K562 (cell line): ENCODE results near the gene PTPRM. TPM values are rescaled to one million over a fixed set of nuclear protein-coding genes. Genes with fewer than 3 reads are reported as not detected.

Experiments
- ATAC-seq: fragments of 200-7000 bp; cut with Tn5 transposase; 3 replicates; pipeline ENCODE4 v1.9.1; 2020; ENCODE audit warnings: moderate library complexity
- BruUV-seq: library from RNA; stranded (reverse); fragments of 400-500 nt; replicated peaks from 2 replicates; lab custom pipeline; 2021; lab: Mats Ljungman, UMichigan
- CTCF ChIA-PET: fragments of 300-600 bp; formaldehyde crosslinking; extraction: SDS; loops from one replicate; lab custom pipeline; 2021; ENCODE audit warnings: low intra/inter-chr PET ratio; lab: Yijun Ruan, JAX
- POLR2A ChIA-PET: fragments of 300-600, 350-650 bp; sonication (Branson Sonifier 250); formaldehyde crosslinking; extraction: SDS; loops from one replicate; lab custom pipeline; 2021; ENCODE audit warnings: antibody characterized with exemption, inconsistent platforms; lab: Yijun Ruan, JAX
- DNase-seq, 4 experiments: peaks; one replicate each; pipeline versions ENCODE4 v3.0.0 to v3.0.0-alpha.2; 2011 to 2018; ENCODE audit warnings: low spot score in 3 of 4, mixed read lengths in 3 of 4; ENCODE audit errors: extremely low read depth in 1 of 4
- FAIRE-seq: peaks from 2 replicates; lab custom pipeline; 2011; peaks lifted over from hg19 to GRCh38; lab: Jason Lieb, UNC
- H2AFZ ChIP-seq: 2 replicates; pipeline ENCODE4 v1.6.0; 2011; ENCODE audit warnings: low read depth, low read length, control low read depth, inconsistent platforms
- H3K27ac ChIP-seq: fragments of 200-600 bp; 3 replicates; pipeline ENCODE4 v1.8.0; 2011; ENCODE audit warnings: low read depth, mild to moderate bottlenecking, control low read depth, inconsistent platforms, low read length, moderate library complexity, mixed read lengths; ENCODE audit errors: extremely low read depth
- H3K27me3 ChIP-seq, 2 experiments: fragments of 300-600 bp in 1 of 2; 2 replicates in 1 of 2; 3 replicates in 1 of 2; pipeline versions ENCODE4 v1.6.0 to v1.8.0; 2011; ENCODE audit warnings: inconsistent platforms in 2 of 2, low read length in 2 of 2, mild to moderate bottlenecking in 1 of 2, mixed read lengths in 1 of 2, moderate library complexity in 1 of 2; ENCODE audit not compliant: control insufficient read depth in 2 of 2, insufficient read depth in 2 of 2
- H3K36me3 ChIP-seq: fragments of 300-600 bp; 3 replicates; pipeline ENCODE4 v1.8.0; 2011; ENCODE audit warnings: mild to moderate bottlenecking, low read length, inconsistent platforms; ENCODE audit not compliant: control insufficient read depth, insufficient read depth
- H3K4me1 ChIP-seq, 2 experiments: fragments of 200-600 bp in 1 of 2; replicated peaks in 1 of 2; 2 replicates in 1 of 2; 3 replicates in 1 of 2; pipeline versions ENCODE4 v1.5.1 to v1.8.0; 2011; ENCODE audit warnings: inconsistent platforms in 2 of 2, low read length in 2 of 2, mild to moderate bottlenecking in 1 of 2, mixed read lengths in 1 of 2, moderate library complexity in 1 of 2; ENCODE audit not compliant: control insufficient read depth in 2 of 2, insufficient read depth in 2 of 2
- H3K4me2 ChIP-seq: 2 replicates; pipeline ENCODE4 v1.6.1; 2011; ENCODE audit warnings: low read length, control low read depth, inconsistent platforms, mixed read lengths; ENCODE audit not compliant: insufficient read depth
- H3K4me3 ChIP-seq: fragments of 200-600 bp; sonication (generic), shearing (Covaris generic); 2 replicates; pipeline ENCODE4 v1.5.1; 2016; ENCODE audit warnings: control low read depth, inconsistent platforms
- H3K79me2 ChIP-seq: fragments of 200-600 bp; 3 replicates; pipeline ENCODE4 v1.8.0; 2011; ENCODE audit warnings: low read length, inconsistent platforms; ENCODE audit not compliant: control insufficient read depth, insufficient read depth
- H3K9ac ChIP-seq, 2 experiments: 2 replicates each; pipeline versions ENCODE4 v1.6.0 to v1.6.1; 2011; ENCODE audit warnings: low read depth in 2 of 2, low read length in 2 of 2, control low read depth in 1 of 2, inconsistent platforms in 1 of 2, mild to moderate bottlenecking in 1 of 2, mixed read lengths in 1 of 2; ENCODE audit not compliant: insufficient read depth in 1 of 2
- H3K9me1 ChIP-seq: one replicate; pipeline ENCODE4 v1.6.0; 2011; ENCODE audit warnings: inconsistent platforms, mild to moderate bottlenecking, low read length, moderate library complexity; ENCODE audit not compliant: control insufficient read depth, insufficient read depth
- H3K9me3 ChIP-seq: replicated peaks from 2 replicates; pipeline ENCODE4 v1.5.1; 2011; ENCODE audit warnings: low read depth, low read length, inconsistent platforms; ENCODE audit not compliant: control insufficient read depth, insufficient read depth
- H4K20me1 ChIP-seq: replicated peaks from 2 replicates; pipeline ENCODE4 v1.6.1; 2011; ENCODE audit warnings: low read length, inconsistent platforms, mixed read lengths; ENCODE audit not compliant: control insufficient read depth, insufficient read depth
- ATF3 ChIP-seq, 2 experiments: fragments of 450-650 bp in 1 of 2; sonication (generic) in 1 of 2; formaldehyde crosslinking in 1 of 2; IDR thresholded peaks in 1 of 2; conservative IDR thresholded peaks in 1 of 2; 2 replicates each; pipeline versions ENCODE4 v1.6.1 to v1.8.1; 2016 to 2023; ENCODE audit warnings: mild to moderate bottlenecking in 2 of 2, moderate library complexity in 2 of 2, inconsistent platforms in 1 of 2, missing genetic modification reagents in 1 of 2
- EHMT2 ChIP-seq: fragments of 450-650 bp; IDR thresholded peaks from 2 replicates; pipeline ENCODE4 v1.6.1; 2018; ENCODE audit warnings: antibody characterized with exemption
- ELF2 ChIP-seq: fragments of 250-450 bp; sonication (Bioruptor Pico); IDR thresholded peaks from 2 replicates; pipeline ENCODE4 v1.5.0; 2021; ENCODE audit warnings: mild to moderate bottlenecking
- HNRNPK ChIP-seq: fragments of 200-400 bp; formaldehyde crosslinking; IDR thresholded peaks from one replicate; pipeline ENCODE4 v1.6.1; 2018; ENCODE audit warnings: mild to moderate bottlenecking, low read depth, low read length; ENCODE audit not compliant: poor library complexity, severe bottlenecking
- IRF2 ChIP-seq: sonication (generic); formaldehyde crosslinking; IDR thresholded peaks from 2 replicates; pipeline ENCODE4 v1.8.1; 2022; ENCODE audit warnings: mild to moderate bottlenecking, missing genetic modification reagents
- MECOM ChIP-seq: fragments of 250-450 bp; sonication (Bioruptor Pico); IDR thresholded peaks from 2 replicates; pipeline ENCODE4 v1.8.0; 2022; ENCODE audit warnings: inconsistent platforms
- SIX5 ChIP-seq, 2 experiments: IDR thresholded peaks; 2 replicates each; pipeline ENCODE4 v1.6.1; 2011; ENCODE audit warnings: low read length in 2 of 2, borderline replicate concordance in 1 of 2, low read depth in 1 of 2, mild to moderate bottlenecking in 1 of 2, moderate library complexity in 1 of 2; ENCODE audit not compliant: insufficient read depth in 1 of 2
- SOX6 ChIP-seq: fragments of 450-650 bp; IDR thresholded peaks from 2 replicates; pipeline ENCODE4 v1.6.1; 2014; ENCODE audit warnings: mild to moderate bottlenecking
- TAF7 ChIP-seq: fragments of 450-650 bp; IDR thresholded peaks from 2 replicates; pipeline ENCODE4 v1.6.1; 2016; ENCODE audit warnings: missing genetic modification characterization, missing compliant biosample characterization
- TBP ChIP-seq: optimal IDR thresholded peaks from 2 replicates; pipeline ENCODE3; 2011; ENCODE audit warnings: low read depth, low read length, improper control_type of control experiment
- TFAM ChIP-seq: fragments of 250-450 bp; sonication (Bioruptor Pico); conservative IDR thresholded peaks from 2 replicates; pipeline ENCODE4 v1.5.0; 2021; ENCODE audit warnings: mild to moderate bottlenecking, moderate library complexity
- ZNF347 ChIP-seq: fragments of 450-650 bp; formaldehyde crosslinking; IDR thresholded peaks from 2 replicates; pipeline ENCODE4 v1.4.0; 2020; ENCODE audit warnings: low read depth, mild to moderate bottlenecking, moderate library complexity
- WGBS: fragments of 100-300 bp; shearing (Covaris generic); methylation state at CpG from one replicate; pipeline ENCODE4 v1.1.6; 2016; ENCODE audit warnings: low coverage, mixed read lengths; ENCODE audit not compliant: insufficient coverage; ENCODE audit errors: missing lambda C conversion rate; 5-methylcytosine and 5-hydroxymethylcytosine counted together
- in situ Hi-C: fragments of 300-500 bp; cut with MboI; formaldehyde crosslinking; loops from 4 replicates; pipeline ENCODE4 v1.15.0; 2018; ENCODE audit warnings: inconsistent platforms, mixed read lengths
- intact Hi-C: fragments of 100-400 bp; cut with micrococcal nuclease; formaldehyde crosslinking; loops from 2 replicates; pipeline ENCODE4 v1.14.2; 2022
- polyA plus RNA-seq, 8 experiments: library from polyadenylated mRNA; depleted of rRNA in 4 of 8; stranded (reverse) in 5 of 8; unstranded in 3 of 8; fragments of >200 nt; fragmentation: Nextera tagmentation in 2 of 8; fragmentation: Illumina TruSeq in 1 of 8; extraction: Ambion mirVana in 2 of 8; extraction: Trizol in 1 of 8; gene quantifications; 2 replicates each; pipeline versions ENCODE4 v1.2.1 to v1.2.3, GENCODE V29; 2011 to 2014; ENCODE audit warnings: inconsistent platforms in 1 of 8, missing spikeins in 1 of 8
- total RNA-seq, 7 experiments: library from RNA; depleted of rRNA in 6 of 7; stranded (reverse); fragments of >200 nt in 6 of 7; fragmentation: Illumina TruSeq in 2 of 7; extraction: Trizol in 2 of 7; gene quantifications; 2 replicates each; pipeline versions ENCODE4 v1.2.1 to v1.2.3, GENCODE V29; 2011 to 2021; ENCODE audit warnings: low replicate concordance in 1 of 7
- TF ChIP-seq, protein P1 (sequence below): fragments of 450-650 bp; IDR thresholded peaks from 2 replicates; pipeline ENCODE4 v1.6.1; 2016; ENCODE audit warnings: antibody characterized with exemption
- TF ChIP-seq, protein P2 (sequence below): fragments of 250-450 bp; sonication (Bioruptor Pico); IDR thresholded peaks from 2 replicates; pipeline ENCODE4 v1.5.0; 2022; ENCODE audit warnings: mild to moderate bottlenecking
- TF ChIP-seq, protein P3 (sequence below): fragments of 450-650 bp; IDR thresholded peaks from 2 replicates; pipeline ENCODE4 v1.6.1; 2014; ENCODE audit warnings: low read depth, mild to moderate bottlenecking, moderate library complexity, borderline replicate concordance

The PTPRM gene
- total and polyA plus RNA-seq, 9 of the 15 experiments (the other 6 are each of a cell fraction or from before 2014, with no cell fraction given), result 0.03 to 0.16 (median 0.08) TPM; not detected in 3

DNA sequence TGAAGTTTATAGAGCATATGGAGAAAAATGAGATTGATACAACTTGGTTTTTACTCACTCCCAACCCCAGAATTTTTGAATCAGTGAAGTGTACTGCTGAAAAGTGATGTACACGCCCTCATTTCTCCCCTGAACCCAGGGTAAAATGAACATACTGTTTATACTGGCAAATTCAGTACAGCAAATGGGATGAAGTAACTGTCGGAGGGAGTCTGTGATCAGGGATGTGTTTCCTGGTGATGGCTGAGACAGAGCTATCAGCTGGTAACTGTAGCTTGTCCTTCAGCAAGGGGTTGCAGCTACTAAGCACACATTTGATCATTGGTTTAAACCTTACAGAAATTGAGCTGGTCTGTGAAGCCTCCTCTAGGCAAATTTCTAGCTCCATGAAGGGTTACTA is 191.6 kb downstream of the PTPRM start:
- Histone ChIP-seq H4K20me1 (no peaks in the 10 kb centered on the region), H3K9me1 (no peaks in the 10 kb centered on the region), H3K79me2 (no peaks in the 10 kb centered on the region), H3K4me2 (no peak overlapping the region), H3K9ac (no peak overlapping the region), H3K9me3 (no peaks in the 10 kb centered on the region), H3K4me3 (no peak overlapping the region)
- BruUV-seq, result no TSS peak
- TF ChIP-seq EHMT2 (no peak), SOX6 (no peak), HNRNPK (no peak), SIX5 (IDR thresholded peaks at IDR 0.05; ENCODE audit: borderline replicate concordance in 1 of 2, insufficient read depth in 1 of 2, low read depth in 1 of 2, low read length in 2 of 2) (no peak), ELF2 (no peak), MECOM (CRISPR knock-in tag) (no peak), IRF2 (CRISPR knock-in tag) (no peak), ATF3 (IDR thresholded peaks at IDR 0.05) (no peak), ATF3 (CRISPR knock-in tag; conservative IDR thresholded peaks at IDR 0.05) (no peak), ZNF347 (no peak), TBP (no peak), TAF7 (tag) (no peak), TFAM (no peak)
- TF ChIP-seq, protein P1, sequence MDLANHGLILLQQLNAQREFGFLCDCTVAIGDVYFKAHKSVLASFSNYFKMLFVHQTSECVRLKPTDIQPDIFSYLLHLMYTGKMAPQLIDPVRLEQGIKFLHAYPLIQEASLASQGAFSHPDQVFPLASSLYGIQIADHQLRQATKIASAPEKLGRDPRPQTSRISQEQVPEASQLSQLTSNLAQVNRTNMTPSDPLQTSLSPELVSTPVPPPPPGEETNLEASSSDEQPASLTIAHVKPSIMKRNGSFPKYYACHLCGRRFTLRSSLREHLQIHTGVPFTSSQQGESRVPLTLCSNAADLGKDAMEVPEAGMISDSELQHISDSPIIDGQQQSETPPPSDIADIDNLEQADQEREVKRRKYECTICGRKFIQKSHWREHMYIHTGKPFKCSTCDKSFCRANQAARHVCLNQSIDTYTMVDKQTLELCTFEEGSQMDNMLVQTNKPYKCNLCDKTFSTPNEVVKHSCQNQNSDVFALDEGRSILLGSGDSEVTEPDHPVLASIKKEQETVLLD, result no peak
- TF ChIP-seq, protein P2, sequence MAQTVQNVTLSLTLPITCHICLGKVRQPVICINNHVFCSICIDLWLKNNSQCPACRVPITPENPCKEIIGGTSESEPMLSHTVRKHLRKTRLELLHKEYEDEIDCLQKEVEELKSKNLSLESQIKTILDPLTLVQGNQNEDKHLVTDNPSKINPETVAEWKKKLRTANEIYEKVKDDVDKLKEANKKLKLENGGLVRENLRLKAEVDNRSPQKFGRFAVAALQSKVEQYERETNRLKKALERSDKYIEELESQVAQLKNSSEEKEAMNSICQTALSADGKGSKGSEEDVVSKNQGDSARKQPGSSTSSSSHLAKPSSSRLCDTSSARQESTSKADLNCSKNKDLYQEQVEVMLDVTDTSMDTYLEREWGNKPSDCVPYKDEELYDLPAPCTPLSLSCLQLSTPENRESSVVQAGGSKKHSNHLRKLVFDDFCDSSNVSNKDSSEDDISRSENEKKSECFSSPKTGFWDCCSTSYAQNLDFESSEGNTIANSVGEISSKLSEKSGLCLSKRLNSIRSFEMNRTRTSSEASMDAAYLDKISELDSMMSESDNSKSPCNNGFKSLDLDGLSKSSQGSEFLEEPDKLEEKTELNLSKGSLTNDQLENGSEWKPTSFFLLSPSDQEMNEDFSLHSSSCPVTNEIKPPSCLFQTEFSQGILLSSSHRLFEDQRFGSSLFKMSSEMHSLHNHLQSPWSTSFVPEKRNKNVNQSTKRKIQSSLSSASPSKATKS (CRISPR knock-in tag), result no peak
- TF ChIP-seq, protein P3, sequence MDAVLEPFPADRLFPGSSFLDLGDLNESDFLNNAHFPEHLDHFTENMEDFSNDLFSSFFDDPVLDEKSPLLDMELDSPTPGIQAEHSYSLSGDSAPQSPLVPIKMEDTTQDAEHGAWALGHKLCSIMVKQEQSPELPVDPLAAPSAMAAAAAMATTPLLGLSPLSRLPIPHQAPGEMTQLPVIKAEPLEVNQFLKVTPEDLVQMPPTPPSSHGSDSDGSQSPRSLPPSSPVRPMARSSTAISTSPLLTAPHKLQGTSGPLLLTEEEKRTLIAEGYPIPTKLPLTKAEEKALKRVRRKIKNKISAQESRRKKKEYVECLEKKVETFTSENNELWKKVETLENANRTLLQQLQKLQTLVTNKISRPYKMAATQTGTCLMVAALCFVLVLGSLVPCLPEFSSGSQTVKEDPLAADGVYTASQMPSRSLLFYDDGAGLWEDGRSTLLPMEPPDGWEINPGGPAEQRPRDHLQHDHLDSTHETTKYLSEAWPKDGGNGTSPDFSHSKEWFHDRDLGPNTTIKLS, result no peak
- TF ChIP-seq, all 486 proteins: peak for 0
- Histone ChIP-seq H3K27me3 (no peaks in the 10 kb centered on the region), H3K36me3 (no peaks in the 10 kb centered on the region), H2AFZ (no peak overlapping the region), H3K27ac (no peak overlapping the region), H3K4me1 (no peaks in the 10 kb centered on the region)
- in situ Hi-C loops (no loop called here), intact Hi-C loops (no loop called here)
- no peak for FAIRE-seq
- ChIA-PET POLR2A (no interaction called here), CTCF (no interaction called here)
- no peak for DNase-seq
- WGBS, result 0% methylated on average over 2 of the region's 2 CpGs
- ATAC-seq, result no peak
